ENCODE results near the gene PAH.

The PAH gene

DNA sequence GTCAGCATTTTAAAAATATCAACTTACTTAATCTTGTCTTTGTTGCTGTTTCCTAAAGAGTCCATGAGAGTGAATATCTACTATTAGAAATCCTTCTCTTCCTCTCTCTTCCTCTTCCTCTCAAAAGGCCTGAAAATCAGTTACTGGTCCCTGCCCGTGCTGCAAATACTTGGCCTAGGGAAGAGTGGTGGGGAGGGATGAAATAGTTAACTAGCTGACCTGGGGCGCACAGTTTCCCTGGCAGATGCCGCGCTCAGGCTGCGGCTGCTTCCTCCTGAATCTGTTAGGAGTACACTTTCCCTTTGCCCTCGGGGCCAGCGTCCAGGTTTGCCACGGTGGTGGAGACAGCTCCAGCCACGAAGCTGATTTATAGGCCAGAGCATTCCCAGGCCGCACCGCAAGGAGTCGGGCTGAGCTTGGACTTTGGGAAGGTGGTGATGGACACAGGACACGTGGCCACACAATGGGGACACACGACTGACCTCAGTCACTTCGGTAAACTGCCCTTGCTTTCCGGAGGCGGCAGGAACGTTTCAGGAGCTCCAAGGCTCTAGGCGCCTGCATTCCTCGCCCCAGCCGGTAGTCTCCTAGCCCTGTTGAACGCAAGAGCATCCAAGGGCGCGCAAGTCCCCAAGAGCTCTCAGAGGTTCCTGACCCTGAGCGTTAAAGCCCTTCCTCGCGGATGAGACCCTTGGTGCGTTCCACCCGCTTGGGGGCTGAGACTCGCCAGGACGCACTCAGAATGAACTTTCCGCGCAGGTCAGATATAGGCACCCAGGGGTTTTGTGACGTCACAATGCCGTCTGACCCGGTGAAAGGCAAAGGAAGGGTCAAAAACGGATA, 33.3 kb upstream of the PAH start:
- DNase-seq: no peak

DNA sequence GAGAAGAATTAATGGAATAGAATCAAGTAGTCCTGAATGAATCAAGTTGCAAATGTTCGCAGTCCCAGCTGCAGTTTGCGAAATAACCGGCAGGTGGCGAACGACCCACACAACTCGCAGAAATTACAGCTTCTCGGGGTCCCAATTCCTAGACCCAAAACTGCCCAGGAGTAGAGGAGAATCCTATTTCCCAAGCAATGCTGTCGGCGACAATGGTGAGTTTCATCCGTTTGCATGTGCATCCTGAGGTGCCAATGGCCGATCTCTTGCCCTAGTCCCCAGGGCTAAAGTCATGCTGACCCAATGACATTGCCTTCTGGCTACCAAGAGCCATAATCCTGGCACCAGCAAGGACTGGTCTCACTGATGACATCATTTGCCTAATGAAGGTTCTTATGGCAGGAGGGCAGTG, 31.9 kb upstream of the PAH start:
- DNase-seq: no peak

DNA sequence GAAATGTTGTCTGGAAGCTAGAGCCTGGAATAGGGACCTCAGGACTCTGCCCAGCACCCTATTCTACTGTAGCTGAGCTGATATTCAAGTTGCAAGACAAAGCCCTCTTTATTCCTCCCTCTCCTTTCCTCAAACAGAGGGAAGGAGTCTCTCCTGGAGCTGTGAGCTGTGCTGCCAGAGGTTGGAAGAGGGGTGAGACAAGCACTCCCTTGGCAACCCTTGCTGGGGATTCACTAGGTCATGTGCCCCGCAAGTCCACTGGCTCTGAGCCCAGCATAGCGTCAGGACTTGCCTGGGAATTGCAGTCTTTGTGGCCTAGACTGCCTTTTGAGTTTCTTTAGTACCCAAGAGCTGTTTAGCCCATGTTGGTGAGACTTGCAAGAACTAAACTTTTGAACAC, 29.0 kb upstream of the PAH start:
- no peak for DNase-seq

DNA sequence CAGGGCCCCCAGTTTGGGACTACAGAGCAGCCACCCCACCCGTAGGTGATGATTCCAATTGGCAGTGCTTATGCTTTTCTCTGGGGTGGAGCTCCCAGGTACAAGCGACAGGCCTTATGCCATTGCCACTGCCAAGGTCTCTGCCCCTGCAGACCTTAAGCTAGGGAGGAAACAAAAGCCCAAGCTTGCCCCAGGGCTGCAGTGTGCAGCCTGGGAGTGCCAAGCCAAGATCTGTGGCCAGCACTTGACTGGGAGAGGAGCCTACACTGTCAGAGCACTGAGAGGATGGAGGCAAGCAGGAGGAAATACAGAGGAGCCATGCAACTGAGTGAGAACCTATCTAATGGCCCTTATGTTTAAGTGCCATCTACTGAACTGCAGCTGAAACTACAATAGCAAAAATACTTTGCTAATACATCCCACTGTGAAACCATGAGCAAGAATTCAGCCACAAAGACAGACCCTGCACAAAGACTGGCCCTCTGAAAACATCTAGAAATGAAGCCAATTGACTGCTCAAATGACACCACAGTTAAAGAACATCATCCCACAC, 22.7 kb upstream of the PAH start:
- DNase-seq: no peak

DNA sequence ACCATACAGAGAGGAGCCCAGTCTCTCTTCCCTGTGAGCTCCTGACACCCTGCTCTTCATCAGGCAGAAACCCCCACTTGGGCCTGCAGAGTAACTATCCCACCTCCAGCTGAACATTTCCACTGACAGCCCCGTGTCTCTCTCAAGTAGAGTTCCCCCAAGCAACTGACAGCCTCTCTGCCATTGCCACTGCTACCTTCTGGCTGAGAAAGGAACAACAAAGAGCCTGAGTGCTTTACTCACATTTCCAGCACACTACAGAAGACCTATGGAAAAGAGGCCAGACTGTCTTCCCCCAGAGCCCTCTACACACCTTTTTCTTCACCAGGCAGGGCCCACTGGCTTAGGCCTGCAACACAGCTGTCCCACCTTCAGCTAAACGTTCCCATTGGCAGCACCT, 22.0 kb upstream of the PAH start:
- no peak for DNase-seq

DNA sequence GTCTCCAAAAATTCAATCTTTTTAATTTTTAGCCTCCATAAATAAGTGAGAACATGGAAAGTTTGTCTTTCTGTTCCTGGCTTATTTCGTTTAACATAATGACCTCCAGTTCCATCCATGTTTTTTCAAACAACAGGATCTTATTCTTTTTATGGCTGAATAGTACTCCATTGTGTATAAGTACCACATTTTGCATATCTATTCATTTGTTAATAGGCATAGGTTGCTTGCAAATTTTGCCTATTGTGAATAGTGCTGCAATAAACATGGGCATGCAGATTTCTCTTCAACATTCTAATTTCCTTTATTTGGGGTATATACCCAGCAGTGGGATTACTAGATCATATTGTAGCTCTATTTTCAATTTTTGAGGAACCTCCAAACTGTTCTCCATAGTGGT, 16.1 kb upstream of the PAH start:
- no peak for DNase-seq

DNA sequence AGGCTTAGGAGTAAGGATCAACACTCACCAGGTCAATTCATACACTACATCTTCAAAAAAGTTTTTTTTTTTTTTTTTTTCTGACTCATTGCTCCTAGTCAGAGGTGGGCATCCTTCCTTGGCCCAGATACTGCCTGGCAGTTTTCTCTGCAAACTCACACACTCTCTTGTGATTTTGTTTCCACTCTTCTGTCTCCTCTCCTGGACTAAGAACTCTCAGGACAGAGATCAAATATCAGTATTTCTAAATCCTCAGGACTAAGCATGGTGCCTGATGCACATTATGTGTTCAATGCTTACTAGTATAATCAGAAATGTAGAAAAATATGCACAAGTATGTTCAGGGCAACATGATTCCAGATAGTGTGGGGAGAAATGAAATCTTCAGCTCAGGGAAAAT, 10.2 kb upstream of the PAH start:
- no peak for DNase-seq

DNA sequence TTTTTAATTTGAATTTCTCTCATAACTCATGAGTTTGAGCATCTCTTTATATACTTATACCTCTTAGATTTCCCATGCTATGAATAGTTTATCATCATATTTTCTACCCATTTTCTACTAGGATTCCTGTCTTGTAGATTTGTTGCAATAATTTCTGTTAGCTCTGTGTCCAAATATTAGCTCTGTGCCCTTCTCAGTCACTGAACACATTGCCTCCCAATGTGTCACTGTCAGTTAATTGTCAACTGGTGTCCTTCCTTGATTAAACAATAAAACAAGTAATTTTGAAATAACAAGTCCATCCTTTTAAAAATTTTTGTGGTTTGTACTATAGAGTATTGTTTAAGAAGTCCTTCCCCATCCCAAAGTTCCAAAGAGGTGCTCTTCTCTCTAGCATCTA, 4.2 kb upstream of the PAH start:
- no peak for DNase-seq

DNA sequence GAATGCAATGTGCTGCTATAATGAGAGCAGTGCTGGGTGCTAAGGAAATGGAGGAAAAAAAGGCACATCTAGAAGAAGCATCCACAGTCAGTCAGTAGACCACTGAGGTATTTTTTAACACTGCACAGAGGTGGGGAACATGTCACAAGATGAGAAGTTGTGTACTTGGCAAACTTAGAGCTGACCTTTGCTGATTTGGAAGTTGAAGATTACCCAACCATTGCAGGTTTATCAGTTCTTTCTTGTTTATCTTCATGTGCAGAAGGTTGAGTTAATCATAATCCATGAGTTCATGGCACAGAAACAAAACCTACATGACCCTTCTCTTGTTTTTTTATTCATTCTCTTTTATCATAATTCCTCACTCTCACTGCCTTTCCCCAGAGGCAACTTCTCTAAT, 3.2 kb upstream of the PAH start:
- no peak for DNase-seq

DNA sequence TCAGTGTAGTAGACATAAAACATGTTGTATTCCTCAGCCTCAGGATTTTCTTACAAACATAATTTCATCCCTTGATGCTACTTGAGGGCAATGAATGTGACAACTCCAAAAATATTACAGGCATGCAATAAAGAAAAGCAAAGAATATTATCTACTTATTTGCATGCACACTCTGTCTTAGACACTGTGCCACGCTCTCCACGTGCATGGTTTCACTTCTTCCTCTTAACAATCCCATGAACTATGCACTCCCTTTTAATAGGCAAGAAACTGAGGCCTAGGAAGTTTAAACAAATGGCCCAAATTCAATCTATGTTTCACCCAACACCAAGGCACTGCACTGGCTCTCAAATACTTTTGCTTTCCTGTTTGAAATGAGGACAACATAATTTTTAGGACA, 1.8 kb upstream of the PAH start:
- DNase-seq: no peak

DNA sequence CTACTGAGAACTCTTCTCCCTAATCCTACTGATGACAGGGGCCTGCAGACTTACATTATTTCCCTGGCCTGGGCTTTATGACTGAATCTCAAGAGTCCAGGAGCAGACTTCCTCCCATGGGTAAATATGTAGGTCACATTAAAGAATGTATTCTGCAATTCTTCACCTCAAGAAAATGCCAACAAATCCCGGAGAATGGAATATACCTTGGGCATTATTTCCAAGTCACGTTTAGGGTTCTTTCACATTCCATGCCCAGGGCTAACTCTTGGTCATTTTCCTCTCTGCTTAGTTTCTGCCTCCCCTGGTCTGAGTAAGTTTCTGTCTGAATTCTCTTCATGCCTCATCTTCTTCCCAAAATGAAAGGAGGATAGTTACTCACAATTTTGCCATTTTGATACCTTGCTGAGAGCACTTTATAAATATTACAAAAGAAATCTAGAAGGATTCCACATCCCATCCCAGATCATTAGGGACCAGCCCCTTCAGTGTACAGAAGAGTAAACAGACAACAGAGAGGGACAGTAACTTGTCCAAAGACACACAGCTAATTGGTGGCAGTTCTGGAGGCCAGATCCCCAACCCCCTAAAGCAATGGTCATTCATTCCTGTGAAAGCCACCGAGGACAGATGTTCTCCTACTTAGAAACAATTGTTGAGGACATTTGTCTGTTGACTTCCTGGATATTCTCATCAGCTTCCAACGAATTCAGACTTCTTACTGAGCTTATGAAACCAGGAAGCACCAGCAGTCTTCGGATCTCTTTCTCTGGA, 605 bp downstream of the PAH start:
- DNase-seq: no peak

DNA sequence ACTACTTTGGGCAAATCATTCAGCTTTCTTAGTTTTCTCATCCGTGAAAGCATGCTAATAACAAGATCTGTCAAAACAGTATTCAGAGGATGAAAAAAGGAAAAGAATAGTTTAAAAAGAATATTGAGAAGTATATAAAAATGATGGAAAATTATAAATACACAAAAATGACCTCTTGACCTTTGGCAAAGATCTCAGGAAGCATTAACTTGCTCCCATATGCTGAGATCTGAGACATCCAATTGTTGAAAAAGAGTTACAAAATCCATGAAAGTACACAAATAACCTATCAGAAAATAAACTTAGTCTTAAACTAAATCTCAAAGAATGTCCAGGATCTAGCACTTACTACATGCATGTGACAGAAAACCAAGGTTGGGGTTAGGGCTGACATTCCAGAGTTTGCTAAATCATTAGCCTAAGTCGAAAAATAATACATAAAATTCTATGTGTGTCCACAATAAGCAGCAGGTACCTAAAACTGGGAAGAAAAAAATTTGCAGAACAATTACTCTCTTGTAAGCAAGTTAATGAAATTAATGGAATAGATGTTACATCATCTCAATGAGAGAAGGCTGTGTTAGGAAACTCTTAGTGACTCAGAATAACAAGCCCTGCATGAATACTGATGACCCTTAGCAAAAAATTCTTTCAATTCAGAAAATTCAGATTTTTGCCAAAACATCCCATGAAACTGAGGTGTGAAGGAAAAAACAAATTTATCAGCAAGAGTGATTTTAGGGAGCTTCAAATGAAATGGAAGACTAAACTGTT, 3.4 kb downstream of the PAH start:
- no peak for DNase-seq

DNA sequence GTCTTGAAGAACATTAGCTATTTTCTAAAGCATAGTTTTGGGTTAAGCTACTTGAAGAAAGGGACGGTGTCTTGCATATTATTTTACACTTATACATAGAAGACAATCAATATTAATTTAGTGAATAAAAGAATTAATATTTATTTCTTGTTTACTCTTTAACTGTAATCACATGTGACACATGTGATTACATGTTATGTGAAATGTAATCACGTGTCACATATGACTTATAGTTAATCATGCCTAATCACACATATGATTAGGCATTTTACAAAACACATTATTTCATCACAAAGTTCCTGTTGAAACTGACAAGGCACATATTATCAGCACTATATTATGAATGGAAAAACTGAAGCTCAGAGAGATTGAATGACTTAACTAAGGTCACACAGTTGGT, 4.8 kb downstream of the PAH start:
- DNase-seq: no peak

DNA sequence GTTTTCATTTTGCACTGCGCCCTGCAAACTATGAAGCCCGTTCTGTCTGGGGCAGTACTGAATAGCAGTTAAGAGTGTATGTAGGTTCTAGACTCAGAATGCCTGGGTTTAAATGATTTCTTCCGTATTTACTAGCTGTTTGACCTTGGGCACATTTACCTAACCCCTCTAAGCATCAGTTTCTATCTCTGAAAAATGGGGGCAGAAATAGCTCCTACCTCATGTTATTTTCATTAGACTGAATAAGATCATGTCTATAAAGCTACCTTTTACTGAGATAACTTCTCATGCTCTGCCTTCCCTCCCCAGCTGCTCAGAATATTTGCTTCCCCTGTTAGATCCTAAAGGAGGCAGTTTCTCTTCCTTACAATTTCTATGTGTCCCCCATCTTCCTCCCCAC, 5.7 kb downstream of the PAH start:
- DNase-seq: no peak

DNA sequence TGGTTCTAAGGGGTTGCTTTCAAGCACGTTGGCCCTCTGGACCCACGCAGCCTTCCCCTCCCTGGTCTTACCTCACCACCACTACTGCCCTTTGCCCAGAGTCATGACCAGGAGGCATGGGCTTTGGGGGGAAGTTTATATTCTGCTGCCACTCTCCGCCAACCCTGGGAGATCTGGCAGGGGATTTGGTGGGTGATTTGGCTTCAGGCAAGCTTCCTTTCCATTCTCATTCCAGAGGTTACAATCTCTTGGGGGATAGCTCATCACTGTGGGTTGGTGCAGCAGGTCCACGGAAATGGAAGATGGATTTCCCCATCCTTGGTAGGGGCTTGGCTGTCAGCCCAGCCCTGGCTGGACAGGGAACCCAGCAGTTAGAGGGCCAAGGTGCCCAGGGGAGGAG, 6.3 kb downstream of the PAH start:
- DNase-seq: no peak

DNA sequence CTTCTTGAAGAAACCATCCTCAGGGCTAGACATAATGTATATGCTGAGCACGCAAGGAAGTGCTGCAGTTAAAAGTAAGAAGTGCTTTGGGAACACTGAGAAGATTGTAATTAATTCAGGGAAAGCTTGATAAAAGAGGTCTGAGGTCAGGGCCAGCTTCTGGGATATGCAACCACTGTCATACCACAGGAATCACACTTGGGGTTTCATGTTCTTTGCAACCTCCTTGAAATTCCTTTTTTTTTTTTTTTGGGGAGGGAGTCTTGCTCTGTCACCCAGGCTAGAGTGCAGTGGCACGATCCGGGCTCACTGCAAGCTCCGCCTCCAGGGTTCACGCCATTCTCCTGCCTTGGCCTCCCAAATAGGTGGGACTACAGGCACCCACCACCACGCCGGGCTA, 6.9 kb downstream of the PAH start:
- no peak for DNase-seq

DNA sequence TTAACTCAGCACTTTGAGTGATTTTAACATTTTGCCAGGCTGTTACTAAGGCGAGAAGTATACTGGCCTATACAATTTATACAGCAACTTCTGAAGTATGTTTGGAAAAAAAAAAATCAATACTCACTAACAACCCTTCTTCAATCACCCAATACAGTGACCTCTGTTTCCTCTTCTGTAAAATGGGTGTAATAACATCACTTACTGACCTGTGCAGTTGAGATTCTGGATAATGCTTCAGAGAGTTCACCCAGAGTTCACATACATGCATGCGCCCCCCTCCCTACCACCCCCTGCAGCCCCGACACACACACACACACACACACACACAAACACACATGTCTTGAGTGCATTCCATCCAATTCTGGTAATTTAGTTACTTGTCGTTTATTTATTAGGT, 9.1 kb downstream of the PAH start:
- DNase-seq: no peak

DNA sequence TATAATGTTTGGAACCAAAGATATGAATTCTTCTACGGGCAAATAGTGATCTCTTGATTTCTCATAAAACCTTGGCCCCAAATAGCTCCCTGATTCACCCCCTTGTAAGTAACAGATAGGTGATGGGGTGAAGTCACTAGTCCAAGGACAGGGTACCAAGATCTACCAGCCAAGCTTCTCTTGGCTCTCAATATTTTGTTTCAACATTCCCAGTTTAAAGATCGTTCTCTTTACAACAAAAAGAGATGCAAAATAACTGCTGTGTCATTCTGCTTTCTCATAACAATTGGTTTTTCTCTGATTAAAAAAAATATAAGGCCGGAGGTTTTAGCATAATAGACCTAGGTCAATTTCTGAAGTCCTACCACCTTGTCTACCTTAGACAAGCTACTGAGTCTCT, 11.8 kb downstream of the PAH start:
- DNase-seq: no peak

DNA sequence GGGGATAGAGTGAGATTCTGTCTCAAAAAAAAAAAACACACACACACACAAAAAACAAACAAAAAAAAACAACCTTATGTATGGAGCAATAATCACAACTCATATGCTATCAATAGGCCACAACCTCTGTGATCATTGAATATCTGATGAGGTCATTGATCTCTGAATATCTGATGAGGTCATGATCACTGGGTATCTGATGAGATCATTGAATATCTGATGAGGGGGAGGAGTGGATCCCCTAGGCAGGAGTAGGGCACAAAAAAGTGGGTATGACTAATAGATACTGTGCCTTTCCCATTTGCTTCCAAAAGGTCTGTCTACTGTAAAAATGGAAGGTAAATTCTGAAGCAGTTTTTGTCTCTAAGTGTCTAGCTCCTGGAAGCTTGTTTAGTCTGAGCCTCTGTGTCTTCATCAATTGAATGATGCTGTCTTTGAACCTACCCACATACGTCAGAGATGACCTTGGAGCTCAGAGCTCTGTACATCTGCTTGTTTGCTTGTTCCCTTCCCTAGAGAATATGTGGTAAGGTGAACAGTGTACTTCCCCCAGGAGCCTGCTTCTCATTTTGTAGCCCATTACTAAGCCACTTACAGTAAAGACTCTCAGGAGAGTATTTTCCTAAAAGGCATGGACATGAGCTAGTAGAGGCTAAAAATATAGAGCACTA, 13.6 kb downstream of the PAH start:
- DNase-seq: no peak

DNA sequence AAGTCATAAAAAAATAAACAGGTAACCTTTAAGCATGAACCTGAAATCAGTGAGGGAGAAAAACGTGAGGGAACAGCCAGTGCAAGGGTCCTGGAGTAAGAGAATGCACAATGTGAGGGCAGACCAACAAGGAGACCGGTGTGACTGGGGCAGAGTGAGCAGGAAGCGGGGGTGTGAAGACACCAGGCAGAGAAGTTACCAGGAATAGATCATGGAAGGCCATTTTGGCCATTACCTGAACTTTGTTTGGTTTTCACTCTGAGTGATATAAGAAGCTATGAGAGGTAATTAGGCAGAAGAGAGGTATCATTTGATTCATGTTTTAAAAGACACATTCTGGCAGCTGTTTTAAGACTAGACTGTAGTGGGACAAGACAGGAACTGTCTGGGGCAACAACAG, 15.0 kb downstream of the PAH start:
- no peak for DNase-seq

DNA sequence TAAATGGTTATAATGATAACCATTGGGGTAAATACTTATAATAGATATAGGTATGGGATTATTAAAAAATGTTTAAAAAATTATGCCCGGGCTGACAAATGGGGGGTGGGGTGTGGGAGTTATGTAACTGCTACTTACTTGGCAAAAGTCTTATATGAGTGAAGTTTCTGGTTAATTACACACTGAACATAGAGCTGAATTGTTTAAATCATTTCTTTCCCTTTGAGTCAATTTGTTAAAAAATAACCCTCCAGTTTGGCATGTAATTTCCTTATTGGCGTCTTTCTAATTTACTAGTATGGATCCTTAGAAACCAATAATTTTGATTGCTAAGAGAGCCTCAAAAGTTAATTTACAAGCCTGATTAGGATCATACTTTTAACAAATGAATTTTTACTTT, 16.7 kb downstream of the PAH start:
- no peak for DNase-seq

DNA sequence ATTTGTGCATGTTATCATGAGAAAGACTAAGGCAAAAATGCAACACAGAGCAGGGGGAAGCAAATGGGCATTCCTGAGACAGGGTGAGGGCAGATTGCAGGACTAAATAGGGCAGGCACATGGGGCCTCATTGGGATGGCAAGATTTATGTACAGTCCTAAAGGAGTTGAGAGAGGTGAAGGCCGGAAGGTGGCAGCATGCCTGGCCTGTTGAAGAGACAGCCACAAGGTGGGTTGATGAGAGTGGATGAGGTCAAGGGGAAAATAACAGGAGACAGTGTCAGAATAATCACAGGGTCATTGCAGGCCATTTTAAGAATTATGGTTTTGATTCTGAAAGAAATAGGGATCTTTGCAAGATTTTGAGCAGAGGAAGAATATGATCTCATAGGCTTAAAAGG, 21.0 kb downstream of the PAH start:
- DNase-seq: no peak

DNA sequence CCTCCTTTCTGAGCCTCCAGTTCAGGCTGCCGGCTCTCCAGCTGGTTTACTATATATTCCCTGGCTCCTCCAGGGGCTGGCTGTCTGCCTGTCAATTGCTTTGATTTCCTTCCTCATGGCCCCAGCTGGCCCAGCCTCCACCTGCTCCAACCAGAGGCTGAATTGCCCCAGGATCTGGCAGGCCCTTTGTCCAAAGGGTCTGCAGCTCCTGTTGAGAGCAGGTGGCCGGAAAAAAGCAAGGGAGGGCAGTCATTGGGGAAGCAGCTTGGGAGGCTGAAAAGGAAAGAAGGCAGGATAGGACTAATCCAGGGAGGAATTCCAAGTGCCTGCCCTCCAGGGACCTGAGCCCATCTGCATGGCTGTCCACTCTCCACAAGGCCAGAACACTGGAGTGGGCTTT, 25.3 kb downstream of the PAH start:
- DNase-seq: no peak
